HG02852 (cell line): ENCODE data around the gene PHLDB2.

Experiments
- ATAC-seq: cut with Tn5 transposase; IDR thresholded peaks from one replicate; pipeline ENCODE4 v1.9.1; 2021; ENCODE audit warnings: mild to moderate bottlenecking, moderate library complexity; ENCODE audit not compliant: unreplicated experiment

Gene PHLDB2

DNA sequence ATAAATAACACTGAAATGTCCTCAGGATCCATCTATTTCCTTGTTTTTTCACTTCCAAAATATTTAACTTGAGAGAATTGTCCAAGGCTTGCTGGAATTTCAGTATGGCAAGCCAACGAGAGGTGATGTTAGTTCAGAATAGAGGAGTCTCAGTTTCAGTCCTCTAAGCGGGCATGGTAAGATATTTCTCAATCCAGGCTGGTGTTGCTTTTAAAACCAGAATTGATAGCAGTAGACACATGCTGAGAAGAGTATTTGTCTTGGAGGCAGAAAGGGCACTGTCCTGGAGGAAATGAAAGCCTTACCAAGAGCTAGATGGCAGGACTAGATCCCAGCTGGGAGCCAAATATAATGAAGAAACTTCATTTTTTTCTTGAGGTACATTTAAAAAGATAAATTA is 23.1 kb downstream of the PHLDB2 start:
- peak; percentile 10 for ATAC-seq

GRCh38 chr3:111882799-111883198 is 23.7 kb downstream of the PHLDB2 start:
- peak; percentile 93 for ATAC-seq

DNA sequence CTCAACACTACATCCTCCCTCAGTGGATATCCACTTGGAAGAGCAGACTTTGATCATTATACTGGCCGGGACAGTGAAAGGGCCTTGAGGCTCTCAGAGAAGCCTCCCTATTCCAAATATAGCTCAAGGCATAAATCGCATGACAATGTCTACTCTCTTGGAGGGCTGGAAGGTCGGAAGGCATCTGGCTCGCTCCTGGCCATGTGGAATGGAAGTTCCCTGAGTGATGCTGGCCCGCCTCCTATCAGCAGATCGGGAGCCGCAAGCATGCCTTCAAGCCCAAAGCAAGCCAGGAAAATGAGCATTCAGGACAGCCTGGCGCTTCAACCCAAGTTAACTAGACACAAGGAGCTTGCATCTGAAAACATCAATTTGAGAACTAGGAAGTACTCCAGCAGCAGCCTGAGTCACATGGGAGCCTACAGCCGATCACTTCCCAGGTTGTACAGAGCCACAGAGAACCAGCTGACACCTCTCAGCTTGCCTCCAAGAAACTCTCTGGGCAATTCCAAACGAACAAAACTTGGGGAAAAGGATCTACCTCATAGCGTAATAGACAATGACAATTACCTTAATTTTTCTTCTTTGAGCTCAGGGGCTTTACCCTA is 25.4 kb downstream of the PHLDB2 start:
- no peak for ATAC-seq

DNA sequence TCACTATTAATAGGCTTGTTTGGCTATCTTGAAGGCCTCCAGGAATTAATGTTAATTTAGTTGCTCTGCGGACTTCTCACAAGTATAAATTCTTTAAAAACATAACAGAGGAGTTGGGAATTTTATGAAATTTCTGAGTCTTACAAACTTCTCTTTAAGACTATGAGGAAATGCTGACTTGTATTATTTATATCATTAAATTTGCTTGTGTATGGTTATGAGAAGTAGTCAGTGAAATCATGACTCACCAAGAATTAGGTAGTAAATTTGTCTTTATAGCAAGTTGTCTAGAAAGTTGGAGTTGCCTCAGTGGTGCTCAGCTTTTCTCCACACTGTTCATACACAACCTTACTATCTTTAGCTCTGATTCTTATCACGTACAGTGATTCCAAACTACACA is 26.5 kb downstream of the PHLDB2 start:
- no peak for ATAC-seq

- no peak for ATAC-seq
These were observed 31.1 kb downstream of the PHLDB2 start for GRCh38 chr3:111890051-111890580.

DNA sequence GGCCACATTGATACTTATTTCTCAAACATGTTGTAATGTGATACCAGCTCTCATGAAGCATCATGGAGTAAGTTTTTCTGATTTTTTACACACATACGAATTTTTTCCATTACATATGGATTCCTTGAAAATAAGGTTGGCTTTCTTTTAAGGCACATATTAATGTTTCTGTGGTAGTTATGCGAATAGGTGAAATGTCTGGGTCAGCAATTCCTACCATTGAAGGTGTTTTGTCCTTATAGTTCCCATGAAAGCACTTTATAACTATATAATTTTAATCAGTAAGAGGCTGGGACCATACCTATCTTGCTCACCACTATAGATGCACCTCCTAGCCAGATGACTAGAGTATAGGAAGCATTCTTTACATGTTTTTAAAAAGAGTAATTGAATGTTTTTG is 33.0 kb downstream of the PHLDB2 start:
- no peak for ATAC-seq

GRCh38 chr3:111895071-111895470 is 36.0 kb downstream of the PHLDB2 start:
- no peak for ATAC-seq

- ATAC-seq = no peak
These were observed 40.9 kb downstream of the PHLDB2 start for GRCh38 chr3:111899966-111900365.

GRCh38 chr3:111901637-111902036 is 42.6 kb downstream of the PHLDB2 start:
- no peak for ATAC-seq

DNA sequence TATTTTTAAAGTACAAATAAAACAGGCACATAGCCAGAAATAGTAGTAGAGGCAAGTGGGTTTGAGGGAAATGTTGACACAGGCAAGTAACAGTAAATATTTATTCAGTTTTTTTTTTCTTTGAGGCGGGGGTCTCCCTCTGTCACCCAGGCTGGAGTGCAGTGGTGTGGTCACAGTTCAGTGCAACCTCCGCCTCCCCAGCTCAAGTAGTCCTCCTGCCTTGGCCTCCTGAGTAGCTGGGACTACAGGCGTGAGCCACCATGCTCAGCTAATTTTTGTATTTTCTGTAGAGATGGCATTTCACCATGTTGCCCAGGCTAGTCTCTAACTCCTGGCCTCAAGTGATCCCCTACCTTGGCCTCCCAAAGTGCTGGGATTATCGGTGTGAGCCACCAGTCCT is 43.5 kb downstream of the PHLDB2 start:
- no peak for ATAC-seq

DNA sequence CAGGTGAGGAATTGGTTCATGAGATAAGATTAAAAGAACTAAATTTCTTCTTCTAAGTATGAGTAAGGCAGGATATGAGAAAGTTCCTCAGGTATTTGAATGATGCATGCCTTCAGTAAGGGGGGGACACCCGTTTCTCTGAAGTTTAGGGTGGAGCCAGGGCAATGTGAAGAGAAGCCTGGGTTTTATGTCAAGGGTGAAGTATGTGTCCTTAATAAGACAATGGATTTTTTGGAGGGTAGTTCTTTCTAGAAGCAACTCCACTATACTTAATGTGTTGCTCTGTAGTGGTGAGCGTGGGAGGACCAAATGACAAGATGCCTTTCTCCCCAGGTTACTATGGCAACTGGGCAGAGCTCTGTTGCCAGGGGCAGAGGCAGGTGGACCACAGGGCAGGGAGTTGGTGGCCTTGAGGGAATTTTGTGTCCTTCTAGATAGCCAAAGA is 44.0 kb downstream of the PHLDB2 start:
- no peak for ATAC-seq

- ATAC-seq = no peak
These were observed 45.5 kb downstream of the PHLDB2 start for GRCh38 chr3:111904376-111905241.

GRCh38 chr3:111906656-111907055 is 47.6 kb downstream of the PHLDB2 start:
- no peak for ATAC-seq

DNA sequence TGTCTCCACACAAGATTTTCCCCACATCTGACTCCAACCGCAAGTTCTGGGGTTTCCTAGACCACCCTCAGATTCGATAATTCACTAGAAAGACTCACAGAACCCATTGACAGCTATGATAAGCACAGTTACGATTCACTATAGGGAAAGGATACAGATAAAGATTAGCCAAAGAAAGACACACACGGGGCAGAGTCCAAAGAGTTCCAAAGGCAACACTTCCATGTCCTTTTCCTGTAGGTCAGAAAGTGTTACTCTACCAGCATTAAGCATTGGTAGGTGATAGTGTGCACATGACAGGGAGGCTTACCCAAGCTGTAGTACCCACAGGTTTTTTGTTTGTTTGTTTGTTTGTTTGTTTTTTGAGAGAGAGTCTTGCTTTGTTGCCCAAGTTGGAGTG is 48.1 kb downstream of the PHLDB2 start:
- ATAC-seq = no peak

DNA sequence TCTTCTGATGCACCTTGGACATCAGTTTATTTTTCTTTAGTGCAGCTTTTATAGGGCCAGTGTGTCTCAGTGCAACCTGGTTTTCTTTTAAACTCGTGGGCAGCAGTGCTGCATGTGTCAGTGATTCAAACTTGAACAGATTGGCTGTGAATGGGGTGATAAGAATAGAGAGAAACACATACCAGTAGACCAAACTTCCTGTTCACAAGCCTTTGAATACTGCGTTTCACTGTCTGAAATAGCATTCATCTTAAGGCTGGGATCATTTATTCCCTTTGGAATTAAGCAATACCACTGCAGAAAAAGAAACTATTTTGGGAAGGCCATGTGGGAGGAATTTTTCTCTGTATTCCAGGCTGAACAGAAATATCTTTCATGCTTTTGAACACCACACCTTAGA is 51.7 kb downstream of the PHLDB2 start:
- ATAC-seq = no peak

- ATAC-seq = no peak
These were observed 52.4 kb downstream of the PHLDB2 start for GRCh38 chr3:111911446-111911845.

DNA sequence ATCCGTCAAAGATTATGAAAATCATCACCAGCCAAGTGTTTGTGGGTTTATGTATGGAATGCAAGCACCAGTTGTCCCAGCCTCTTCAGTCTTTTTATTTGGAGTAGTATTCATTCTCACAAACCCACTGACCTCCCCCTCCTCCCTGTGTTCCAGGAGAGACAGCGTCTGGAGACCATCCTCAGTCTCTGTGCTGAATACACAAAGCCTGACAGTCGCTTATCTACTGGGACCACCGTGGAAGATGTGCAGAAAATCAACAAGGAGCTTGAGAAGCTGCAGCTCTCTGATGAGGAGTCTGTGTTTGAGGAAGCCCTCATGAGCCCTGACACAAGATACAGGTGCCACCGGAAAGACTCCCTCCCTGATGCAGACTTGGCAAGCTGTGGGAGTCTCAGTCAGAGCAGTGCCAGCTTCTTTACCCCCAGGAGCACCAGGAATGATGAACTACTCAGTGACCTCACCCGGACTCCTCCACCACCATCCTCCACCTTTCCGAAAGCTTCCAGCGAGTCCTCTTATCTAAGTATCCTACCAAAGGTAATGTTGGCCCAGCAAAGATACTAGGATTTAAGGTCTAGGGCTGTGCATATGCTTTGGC is 54.2 kb downstream of the PHLDB2 start:
- no peak for ATAC-seq

- ATAC-seq = no peak
These were observed 56.8 kb downstream of the PHLDB2 start for GRCh38 chr3:111915905-111916304.

GRCh38 chr3:111917300-111917699 is 58.2 kb downstream of the PHLDB2 start:
- no peak for ATAC-seq

- ATAC-seq = no peak
These were observed 60.5 kb downstream of the PHLDB2 start for GRCh38 chr3:111919370-111920065.

DNA sequence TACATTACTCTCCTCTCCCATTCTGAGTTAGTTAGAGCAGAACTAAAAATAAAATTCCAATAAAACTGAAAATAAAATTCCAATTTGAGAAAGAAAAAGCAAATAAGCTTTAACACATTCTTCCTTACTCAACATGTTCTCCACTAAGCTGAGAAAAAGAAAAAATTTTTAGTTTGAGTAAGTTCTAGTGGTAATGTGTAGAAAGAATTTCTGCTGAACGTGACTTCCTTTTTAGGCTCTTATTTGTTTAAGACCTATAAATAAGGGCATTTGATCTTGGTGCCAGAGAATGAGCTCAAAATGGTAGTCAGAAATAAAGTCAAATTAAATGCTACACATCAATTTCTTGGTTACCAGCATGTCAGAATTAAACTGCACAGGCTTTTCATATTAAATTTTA is 62.1 kb downstream of the PHLDB2 start:
- no peak for ATAC-seq
